ENCODE measurements around the gene BLTP2.

The BLTP2 gene

GRCh38 chr17:28597606-28598383 is 47.2 kb downstream of the BLTP2 start:
- no peak for DNase-seq

Data from activated CD8-positive, alpha-beta memory T cell treated with anti-CD3 and anti-CD28 coated beads, Interleukin-2, amount 50 U/mL, for 4 hours (primary cell).